ACC112 (cell line): ENCODE results near the gene AFAP1L1.

Experiments
- H2AFZ ChIP-seq: fragments of 200-600 bp; sonication (generic); one replicate; pipeline ENCODE4 v1.6.0; 2017; ENCODE audit warnings: antibody characterized with exemption, low read length; ENCODE audit not compliant: unreplicated experiment
- H3K27ac ChIP-seq: fragments of 200-600 bp; sonication (generic); 2 replicates; pipeline ENCODE4 v1.5.1; 2014; ENCODE audit warnings: low read depth, mild to moderate bottlenecking, antibody characterized with exemption, low read length, moderate library complexity
- H3K27me3 ChIP-seq: fragments of 200-600 bp; sonication (generic); 2 replicates; pipeline ENCODE4 v1.6.1; 2014; ENCODE audit warnings: mild to moderate bottlenecking, antibody characterized with exemption, low read length, moderate library complexity, mixed read lengths; ENCODE audit not compliant: insufficient read depth
- H3K36me3 ChIP-seq: fragments of 200-600 bp; sonication (generic); 2 replicates; pipeline ENCODE4 v1.6.1; 2016; ENCODE audit warnings: mild to moderate bottlenecking, antibody characterized with exemption, low read length, moderate library complexity, mixed read lengths; ENCODE audit not compliant: insufficient read depth
- H3K4me1 ChIP-seq: fragments of 200-600 bp; sonication (generic); one replicate; pipeline ENCODE4 v1.6.1; 2016; ENCODE audit warnings: low read length, mixed read lengths; ENCODE audit not compliant: insufficient read depth, unreplicated experiment, control insufficient read depth
- H3K4me3 ChIP-seq: fragments of 200-600 bp; sonication (generic); 2 replicates; pipeline ENCODE4 v1.5.1; 2014; ENCODE audit warnings: mild to moderate bottlenecking, low read depth, low read length
- H3K79me2 ChIP-seq: fragments of 200-600 bp; sonication (generic); one replicate; pipeline ENCODE4 v1.6.0; 2016; ENCODE audit warnings: low read length; ENCODE audit not compliant: control insufficient read depth, unreplicated experiment, insufficient read depth

The AFAP1L1 gene

GRCh38 chr5:149301049-149301743 is 29.5 kb downstream of the AFAP1L1 start:
- Histone ChIP-seq H3K27ac (no peak overlapping the region), H3K4me3 (no peak overlapping the region), H3K4me1 (no peaks in the 10 kb centered on the region), H3K27me3 (no peaks in the 10 kb centered on the region), H3K36me3 (no peaks in the 10 kb centered on the region), H2AFZ (no peak overlapping the region), H3K79me2 (no peaks in the 10 kb centered on the region)

- no peaks in the 10 kb centered on the region for H3K79me2 ChIP-seq
- no peaks in the 10 kb centered on the region for H3K27me3 ChIP-seq
- H3K27ac ChIP-seq: no peak overlapping the region
- H3K4me3 ChIP-seq: no peak overlapping the region
- H2AFZ ChIP-seq: no peak overlapping the region
- no peaks in the 10 kb centered on the region for H3K36me3 ChIP-seq
- no peaks in the 10 kb centered on the region for H3K4me1 ChIP-seq
Observed at GRCh38 chr5:149301744-149302380, 30.2 kb downstream of the AFAP1L1 start.

GRCh38 chr5:149302641-149303040 is 31.0 kb downstream of the AFAP1L1 start:
- Histone ChIP-seq H2AFZ (no peak overlapping the region), H3K79me2 (no peaks in the 10 kb centered on the region), H3K27ac (no peak overlapping the region), H3K4me1 (no peaks in the 10 kb centered on the region), H3K36me3 (no peaks in the 10 kb centered on the region), H3K4me3 (no peak overlapping the region), H3K27me3 (no peaks in the 10 kb centered on the region)

DNA sequence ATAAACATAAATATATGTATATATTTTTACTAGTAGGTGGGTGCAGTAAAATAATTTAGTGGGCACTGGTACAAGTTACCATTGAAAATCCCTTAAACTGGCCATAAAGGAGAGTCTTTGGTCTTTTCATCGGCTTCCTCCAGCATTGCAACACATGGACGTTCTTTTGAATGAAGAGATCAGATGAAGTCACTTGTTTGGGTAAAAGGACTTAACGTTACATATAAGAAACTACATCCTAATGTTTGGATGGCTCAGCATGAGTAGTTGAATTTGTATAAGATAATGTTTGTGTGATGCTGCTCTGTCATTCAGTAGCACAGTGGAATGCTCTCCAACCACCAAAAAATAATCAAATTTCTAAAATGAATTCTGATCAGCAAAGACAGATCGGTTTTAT is 31.6 kb downstream of the AFAP1L1 start:
- Histone ChIP-seq H3K27me3 (no peaks in the 10 kb centered on the region), H3K27ac (no peak overlapping the region), H3K4me3 (no peak overlapping the region), H3K36me3 (no peaks in the 10 kb centered on the region), H3K79me2 (no peaks in the 10 kb centered on the region), H2AFZ (no peak overlapping the region), H3K4me1 (no peaks in the 10 kb centered on the region)

- Histone ChIP-seq H3K4me3 (no peak overlapping the region), H3K4me1 (no peaks in the 10 kb centered on the region), H2AFZ (no peak overlapping the region), H3K27ac (no peak overlapping the region), H3K27me3 (no peaks in the 10 kb centered on the region), H3K79me2 (no peaks in the 10 kb centered on the region), H3K36me3 (no peaks in the 10 kb centered on the region)
Observed at GRCh38 chr5:149304195-149305078, 32.8 kb downstream of the AFAP1L1 start.

GRCh38 chr5:149309354-149309753 is 37.7 kb downstream of the AFAP1L1 start:
- Histone ChIP-seq H3K79me2 (no peaks in the 10 kb centered on the region), H3K27ac (no peak overlapping the region), H3K4me1 (no peaks in the 10 kb centered on the region), H3K27me3 (no peaks in the 10 kb centered on the region), H2AFZ (no peak overlapping the region), H3K36me3 (no peaks in the 10 kb centered on the region), H3K4me3 (no peak overlapping the region)

GRCh38 chr5:149310488-149310887 is 38.8 kb downstream of the AFAP1L1 start:
- H3K79me2 ChIP-seq: no peaks in the 10 kb centered on the region
- H3K36me3 ChIP-seq: no peaks in the 10 kb centered on the region
- no peak overlapping the region for H3K27ac ChIP-seq
- no peak overlapping the region for H2AFZ ChIP-seq
- H3K4me3 ChIP-seq: no peak overlapping the region
- H3K4me1 ChIP-seq: no peaks in the 10 kb centered on the region
- no peaks in the 10 kb centered on the region for H3K27me3 ChIP-seq

- Histone ChIP-seq H3K4me1 (no peaks in the 10 kb centered on the region), H2AFZ (no peak overlapping the region), H3K36me3 (no peaks in the 10 kb centered on the region), H3K79me2 (no peaks in the 10 kb centered on the region), H3K27ac (no peak overlapping the region), H3K27me3 (no peaks in the 10 kb centered on the region), H3K4me3 (no peak overlapping the region)
Observed at GRCh38 chr5:149310947-149311658, 39.4 kb downstream of the AFAP1L1 start.

GRCh38 chr5:149313151-149313841 is 41.6 kb downstream of the AFAP1L1 start:
- Histone ChIP-seq H3K27ac (no peak overlapping the region), H3K27me3 (no peaks in the 10 kb centered on the region), H2AFZ (no peak overlapping the region), H3K36me3 (no peaks in the 10 kb centered on the region), H3K79me2 (no peaks in the 10 kb centered on the region), H3K4me1 (no peaks in the 10 kb centered on the region), H3K4me3 (no peak overlapping the region)

DNA sequence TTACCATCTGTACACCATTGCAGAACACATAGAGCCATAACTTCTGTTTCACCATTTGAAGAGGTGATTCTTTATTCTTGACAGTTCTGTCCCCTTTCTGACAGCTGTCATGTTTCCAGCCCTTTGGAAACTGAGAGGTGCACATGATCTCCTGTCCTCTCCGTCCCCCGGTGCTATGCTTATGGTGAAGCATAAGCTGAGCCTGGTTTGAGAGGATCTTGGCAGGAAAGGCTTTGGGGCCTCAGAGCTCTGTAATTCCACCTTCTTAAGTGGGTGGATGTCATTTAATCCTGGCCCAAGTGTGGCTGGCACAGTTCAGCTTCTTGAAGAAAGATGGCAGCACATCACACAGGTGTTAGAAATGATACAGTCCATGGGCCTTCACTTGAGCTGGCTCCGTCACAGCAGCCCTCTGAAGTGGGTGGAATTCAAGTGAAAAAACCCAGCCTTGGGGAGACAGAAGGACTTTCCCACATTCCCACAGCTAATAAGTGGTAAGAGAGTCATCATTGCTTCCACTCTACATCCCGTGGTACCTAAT is 43.0 kb downstream of the AFAP1L1 start:
- Histone ChIP-seq H3K36me3 (no peaks in the 10 kb centered on the region), H3K4me3 (no peak overlapping the region), H3K79me2 (no peaks in the 10 kb centered on the region), H3K27me3 (no peaks in the 10 kb centered on the region), H2AFZ (no peak overlapping the region), H3K4me1 (no peaks in the 10 kb centered on the region), H3K27ac (no peak overlapping the region)
